GM19238 (cell line): ENCODE results near the gene ATAD3B.
"Not testable (repeated sequence)": the region's sequence is repeated elsewhere in the genome, so short reads cannot be mapped to it uniquely, and the experiment has no call there.

Experiments used
- DNase-seq: peaks from one replicate; pipeline ENCODE4 v3.0.0; 2011; ENCODE audit warnings: low spot score; ENCODE audit not compliant: insufficient read length

Gene ATAD3B

GRCh38 chr1:1471389-1472052 is at the start of gene ATAD3B:
ATAD3B (plus strand) TSS chr1:1471765; CDS start chr1:1471885, 120 bp downstream.
- peak; percentile 97 for DNase-seq

GRCh38 chr1:1421907-1422464 is 49.6 kb upstream of the ATAD3B start:
- no peak for DNase-seq

- no peak for DNase-seq
Measured at GRCh38 chr1:1422465-1423244, 48.9 kb upstream of the ATAD3B start.

- DNase-seq: no peak
Measured at GRCh38 chr1:1423245-1423597, 48.3 kb upstream of the ATAD3B start.

- no peak for DNase-seq
Measured at GRCh38 chr1:1424707-1425106, 46.9 kb upstream of the ATAD3B start.

- DNase-seq: no peak
Measured at GRCh38 chr1:1425426-1425752, 46.2 kb upstream of the ATAD3B start.

- DNase-seq: no peak
Measured at GRCh38 chr1:1425753-1426495, 45.6 kb upstream of the ATAD3B start.

GRCh38 chr1:1426496-1427105 is 45.0 kb upstream of the ATAD3B start:
- DNase-seq: no peak

- DNase-seq: no peak
Measured at GRCh38 chr1:1427106-1427819, 44.3 kb upstream of the ATAD3B start.

- DNase-seq: no peak
Measured at GRCh38 chr1:1427820-1428148, 43.8 kb upstream of the ATAD3B start.

- DNase-seq: no peak
Measured at GRCh38 chr1:1428174-1428573, 43.4 kb upstream of the ATAD3B start.

- not testable (repeated sequence) for DNase-seq
Measured at GRCh38 chr1:1428967-1429366, 42.6 kb upstream of the ATAD3B start.

GRCh38 chr1:1429671-1430073 is 41.9 kb upstream of the ATAD3B start:
- DNase-seq: no peak

GRCh38 chr1:1430114-1430982 is 41.2 kb upstream of the ATAD3B start:
- DNase-seq: no peak

- no peak for DNase-seq
Measured at GRCh38 chr1:1430992-1431844, 40.3 kb upstream of the ATAD3B start.

GRCh38 chr1:1431845-1432273 is 39.7 kb upstream of the ATAD3B start:
- DNase-seq: peak; percentile 4

GRCh38 chr1:1432274-1432950 is 39.2 kb upstream of the ATAD3B start:
- peak; percentile 7 for DNase-seq

GRCh38 chr1:1432951-1433803 is 38.4 kb upstream of the ATAD3B start:
- DNase-seq: peak; percentile 24
